ENCODE measurements around the gene LIX1L.

The LIX1L gene

DNA sequence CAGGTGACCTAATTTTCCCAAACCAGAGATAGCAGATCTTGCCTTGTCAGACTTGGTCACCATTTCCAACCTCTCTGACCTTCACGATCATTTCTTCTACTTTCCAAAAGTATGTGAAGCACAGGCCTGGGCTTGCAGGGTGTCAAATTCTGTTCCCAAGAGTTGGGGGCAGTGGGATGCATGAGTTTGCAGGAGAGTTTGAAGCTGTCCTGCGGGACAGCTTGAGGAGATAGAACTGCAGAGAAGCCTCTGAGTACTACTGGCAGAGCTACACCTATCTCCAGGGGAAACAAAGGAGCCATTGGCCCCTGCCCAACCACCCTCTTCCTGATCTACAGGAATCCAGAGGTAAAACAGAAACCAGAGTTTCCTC is 27.3 kb upstream of the LIX1L start:
- no peak; the same call in 1 of the 3 replicates for ATAC-seq
- TF ChIP-seq SNAI2 (CRISPR knock-in tag; IDR thresholded peaks at IDR 0.05) (no peak), ZNF565 (CRISPR knock-in tag; conservative IDR thresholded peaks at IDR 0.05; ENCODE audit: low read depth) (no peak), ESRRG (CRISPR knock-in tag; IDR thresholded peaks at IDR 0.05) (no peak), OSR1 (CRISPR knock-in tag; IDR thresholded peaks at IDR 0.05) (no peak), ZNF70 (CRISPR knock-in tag; IDR thresholded peaks at IDR 0.05) (no peak), ISL1 (CRISPR knock-in tag; IDR thresholded peaks at IDR 0.05) (no peak), BACH2 (CRISPR knock-in tag; IDR thresholded peaks at IDR 0.05; ENCODE audit: borderline replicate concordance) (no peak), GLIS3 (CRISPR knock-in tag; IDR thresholded peaks at IDR 0.05) (no peak), ZFP3 (CRISPR knock-in tag; IDR thresholded peaks at IDR 0.05) (no peak), TOX (CRISPR knock-in tag; IDR thresholded peaks at IDR 0.05; ENCODE audit: borderline replicate concordance) (no peak)
- TF ChIP-seq, protein P1, sequence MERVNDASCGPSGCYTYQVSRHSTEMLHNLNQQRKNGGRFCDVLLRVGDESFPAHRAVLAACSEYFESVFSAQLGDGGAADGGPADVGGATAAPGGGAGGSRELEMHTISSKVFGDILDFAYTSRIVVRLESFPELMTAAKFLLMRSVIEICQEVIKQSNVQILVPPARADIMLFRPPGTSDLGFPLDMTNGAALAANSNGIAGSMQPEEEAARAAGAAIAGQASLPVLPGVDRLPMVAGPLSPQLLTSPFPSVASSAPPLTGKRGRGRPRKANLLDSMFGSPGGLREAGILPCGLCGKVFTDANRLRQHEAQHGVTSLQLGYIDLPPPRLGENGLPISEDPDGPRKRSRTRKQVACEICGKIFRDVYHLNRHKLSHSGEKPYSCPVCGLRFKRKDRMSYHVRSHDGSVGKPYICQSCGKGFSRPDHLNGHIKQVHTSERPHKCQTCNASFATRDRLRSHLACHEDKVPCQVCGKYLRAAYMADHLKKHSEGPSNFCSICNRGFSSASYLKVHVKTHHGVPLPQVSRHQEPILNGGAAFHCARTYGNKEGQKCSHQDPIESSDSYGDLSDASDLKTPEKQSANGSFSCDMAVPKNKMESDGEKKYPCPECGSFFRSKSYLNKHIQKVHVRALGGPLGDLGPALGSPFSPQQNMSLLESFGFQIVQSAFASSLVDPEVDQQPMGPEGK (CRISPR knock-in tag; IDR thresholded peaks at IDR 0.05; ENCODE audit: borderline replicate concordance), result no peak

DNA sequence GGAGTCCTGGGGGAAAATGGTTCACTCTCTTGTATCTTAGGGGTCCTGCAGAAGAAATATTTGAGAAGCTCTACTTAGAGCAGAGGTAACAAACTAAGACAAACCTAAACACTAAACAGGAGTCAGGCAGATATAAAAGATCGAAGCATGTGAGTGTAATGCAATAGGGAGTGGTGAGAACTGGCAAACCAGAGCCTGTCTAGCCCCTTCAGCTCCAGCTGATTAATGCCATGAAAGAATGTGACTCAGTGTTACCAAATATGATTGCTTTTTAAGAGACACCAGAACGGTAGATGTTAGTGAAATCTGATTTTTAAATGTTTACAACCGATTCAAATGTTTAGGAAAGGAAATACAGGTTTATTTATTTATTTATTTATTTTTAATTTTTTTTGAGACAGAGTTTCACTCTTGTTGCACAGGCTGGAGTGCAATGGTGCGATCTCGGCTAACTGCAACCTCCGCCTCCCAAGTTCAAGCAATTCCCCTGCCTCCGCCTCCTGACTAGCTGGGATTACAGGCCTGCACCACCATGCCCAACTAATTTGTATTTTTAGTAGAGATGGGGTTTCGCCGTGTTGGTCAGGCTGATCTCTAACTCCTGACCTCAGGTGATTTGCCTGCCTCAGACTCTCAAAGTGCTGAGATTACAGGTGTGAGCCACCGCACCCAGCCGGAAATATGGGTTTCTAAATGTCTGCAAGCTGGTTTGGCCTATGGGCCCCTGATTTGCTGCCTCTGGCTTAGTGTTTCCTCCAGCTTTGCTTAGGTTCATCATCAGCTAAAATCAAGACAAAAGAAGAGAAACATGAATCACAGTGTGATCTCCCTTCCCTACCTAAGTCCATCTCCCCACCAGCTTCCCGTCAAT is 26.4 kb upstream of the LIX1L start:
- TF ChIP-seq, protein P2, sequence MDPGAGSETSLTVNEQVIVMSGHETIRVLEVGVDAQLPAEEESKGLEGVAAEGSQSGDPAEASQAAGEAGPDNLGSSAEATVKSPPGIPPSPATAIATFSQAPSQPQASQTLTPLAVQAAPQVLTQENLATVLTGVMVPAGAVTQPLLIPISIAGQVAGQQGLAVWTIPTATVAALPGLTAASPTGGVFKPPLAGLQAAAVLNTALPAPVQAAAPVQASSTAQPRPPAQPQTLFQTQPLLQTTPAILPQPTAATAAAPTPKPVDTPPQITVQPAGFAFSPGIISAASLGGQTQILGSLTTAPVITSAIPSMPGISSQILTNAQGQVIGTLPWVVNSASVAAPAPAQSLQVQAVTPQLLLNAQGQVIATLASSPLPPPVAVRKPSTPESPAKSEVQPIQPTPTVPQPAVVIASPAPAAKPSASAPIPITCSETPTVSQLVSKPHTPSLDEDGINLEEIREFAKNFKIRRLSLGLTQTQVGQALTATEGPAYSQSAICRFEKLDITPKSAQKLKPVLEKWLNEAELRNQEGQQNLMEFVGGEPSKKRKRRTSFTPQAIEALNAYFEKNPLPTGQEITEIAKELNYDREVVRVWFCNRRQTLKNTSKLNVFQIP (CRISPR knock-in tag; IDR thresholded peaks at IDR 0.05; ENCODE audit: borderline replicate concordance, low read depth), result no peak
- TF ChIP-seq OSR1 (CRISPR knock-in tag; IDR thresholded peaks at IDR 0.05), result no peak

DNA sequence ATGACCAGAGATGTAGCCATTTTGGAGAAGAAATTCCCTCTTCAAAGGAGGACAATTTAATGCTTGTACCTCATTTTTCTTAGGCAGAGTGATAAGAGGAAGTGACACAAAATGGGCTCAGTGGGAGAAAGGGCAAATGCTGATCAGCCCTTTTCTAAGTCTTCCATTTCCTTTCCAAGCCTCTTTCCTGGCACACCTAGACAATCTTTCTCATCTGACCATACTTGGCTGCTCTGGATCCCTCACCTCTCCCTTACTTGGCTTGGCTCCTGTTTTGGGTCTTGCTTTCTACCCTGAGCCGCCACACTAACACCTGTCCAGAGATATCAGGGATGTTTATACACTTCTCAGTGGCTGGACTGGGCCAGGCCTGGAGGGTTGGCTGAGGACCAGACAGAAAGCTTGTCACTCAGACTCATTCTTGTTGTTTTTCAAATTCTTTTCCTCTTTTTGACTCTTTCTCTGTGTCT is 25.4 kb upstream of the LIX1L start:
- no peak for ATAC-seq
- TF ChIP-seq GLIS3 (CRISPR knock-in tag; IDR thresholded peaks at IDR 0.05), result no peak
- no peak for TF ChIP-seq ZNF565 (CRISPR knock-in tag; conservative IDR thresholded peaks at IDR 0.05; ENCODE audit: low read depth)
- no peak for TF ChIP-seq TCF4 (CRISPR knock-in tag; IDR thresholded peaks at IDR 0.05; ENCODE audit: borderline replicate concordance)
- TF ChIP-seq ZFP30 (CRISPR knock-in tag; IDR thresholded peaks at IDR 0.05), result no peak
- TF ChIP-seq ZFP3 (CRISPR knock-in tag; IDR thresholded peaks at IDR 0.05), result no peak
- no peak for TF ChIP-seq TOX (CRISPR knock-in tag; IDR thresholded peaks at IDR 0.05; ENCODE audit: borderline replicate concordance)
- TF ChIP-seq ESRRG (CRISPR knock-in tag; IDR thresholded peaks at IDR 0.05), result no peak
- TF ChIP-seq RARB (CRISPR knock-in tag; IDR thresholded peaks at IDR 0.05), result no peak
- TF ChIP-seq ARNTL (CRISPR knock-in tag; IDR thresholded peaks at IDR 0.05; ENCODE audit: borderline replicate concordance, low read depth), result no peak
- no peak for TF ChIP-seq ZNF70 (CRISPR knock-in tag; IDR thresholded peaks at IDR 0.05)
- TF ChIP-seq, protein P3, sequence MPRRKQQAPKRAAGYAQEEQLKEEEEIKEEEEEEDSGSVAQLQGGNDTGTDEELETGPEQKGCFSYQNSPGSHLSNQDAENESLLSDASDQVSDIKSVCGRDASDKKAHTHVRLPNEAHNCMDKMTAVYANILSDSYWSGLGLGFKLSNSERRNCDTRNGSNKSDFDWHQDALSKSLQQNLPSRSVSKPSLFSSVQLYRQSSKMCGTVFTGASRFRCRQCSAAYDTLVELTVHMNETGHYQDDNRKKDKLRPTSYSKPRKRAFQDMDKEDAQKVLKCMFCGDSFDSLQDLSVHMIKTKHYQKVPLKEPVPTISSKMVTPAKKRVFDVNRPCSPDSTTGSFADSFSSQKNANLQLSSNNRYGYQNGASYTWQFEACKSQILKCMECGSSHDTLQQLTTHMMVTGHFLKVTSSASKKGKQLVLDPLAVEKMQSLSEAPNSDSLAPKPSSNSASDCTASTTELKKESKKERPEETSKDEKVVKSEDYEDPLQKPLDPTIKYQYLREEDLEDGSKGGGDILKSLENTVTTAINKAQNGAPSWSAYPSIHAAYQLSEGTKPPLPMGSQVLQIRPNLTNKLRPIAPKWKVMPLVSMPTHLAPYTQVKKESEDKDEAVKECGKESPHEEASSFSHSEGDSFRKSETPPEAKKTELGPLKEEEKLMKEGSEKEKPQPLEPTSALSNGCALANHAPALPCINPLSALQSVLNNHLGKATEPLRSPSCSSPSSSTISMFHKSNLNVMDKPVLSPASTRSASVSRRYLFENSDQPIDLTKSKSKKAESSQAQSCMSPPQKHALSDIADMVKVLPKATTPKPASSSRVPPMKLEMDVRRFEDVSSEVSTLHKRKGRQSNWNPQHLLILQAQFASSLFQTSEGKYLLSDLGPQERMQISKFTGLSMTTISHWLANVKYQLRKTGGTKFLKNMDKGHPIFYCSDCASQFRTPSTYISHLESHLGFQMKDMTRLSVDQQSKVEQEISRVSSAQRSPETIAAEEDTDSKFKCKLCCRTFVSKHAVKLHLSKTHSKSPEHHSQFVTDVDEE (CRISPR knock-in tag; IDR thresholded peaks at IDR 0.05), result no peak
- TF ChIP-seq PPARA (CRISPR knock-in tag; IDR thresholded peaks at IDR 0.05; ENCODE audit: borderline replicate concordance), result no peak
- TF ChIP-seq, protein P1 (CRISPR knock-in tag; IDR thresholded peaks at IDR 0.05; ENCODE audit: borderline replicate concordance), result no peak
- TF ChIP-seq SNAI2 (CRISPR knock-in tag; IDR thresholded peaks at IDR 0.05), result no peak
- no peak for TF ChIP-seq ZC3H10 (CRISPR knock-in tag; IDR thresholded peaks at IDR 0.05)
- TF ChIP-seq CSDC2 (CRISPR knock-in tag; IDR thresholded peaks at IDR 0.05), result no peak

More for the DNA sequence above, 26.4 kb upstream of the LIX1L start:
- no peak for ATAC-seq

All from SK-N-SH treated with all-trans-retinoic acid at 6 μM for 48 hours (cell line).